Transverse colon (tissue), 4 donors: ENCODE measurements around the gene LGI4. TPM values are rescaled to one million over a fixed set of nuclear protein-coding genes. Genes with fewer than 3 reads are reported as not detected.

Source experiments
- DNase-seq: peaks from one replicate; pipeline ENCODE4 v3.0.0-alpha.2; 2019
- H3K27ac ChIP-seq, 4 donors: fragments of 200-600 bp; sonication (generic); 2 replicates each; pipeline ENCODE4 v1.5.1; 2016 to 2018; ENCODE audit warnings: inconsistent platforms in 4 of 4
- H3K27me3 ChIP-seq: fragments of 200-600 bp; sonication (generic); 2 replicates; pipeline ENCODE4 v1.5.1; 2017; ENCODE audit warnings: inconsistent platforms
- H3K36me3 ChIP-seq, 4 donors: fragments of 200-600 bp; sonication (generic); 2 replicates each; pipeline ENCODE4 v1.5.1; 2017 to 2019; ENCODE audit warnings: inconsistent platforms in 4 of 4
- H3K4me1 ChIP-seq, 4 donors: fragments of 200-600 bp; sonication (generic); 2 replicates each; pipeline ENCODE4 v1.5.1; 2017 to 2020; ENCODE audit warnings: inconsistent platforms in 4 of 4
- H3K4me3 ChIP-seq, 4 donors: fragments of 200-600 bp; sonication (generic); 1 replicate in 1 of 4; 2 replicates in 3 of 4; pipeline versions ENCODE4 v1.5.1 to v1.6.1; 2017 to 2019; ENCODE audit warnings: inconsistent platforms in 4 of 4
- H3K9me3 ChIP-seq, 2 donors: fragments of 200-600 bp; sonication (generic); 2 replicates each; pipeline ENCODE4 v1.5.1; 2017 to 2019; ENCODE audit warnings: inconsistent platforms in 2 of 2
- EP300 ChIP-seq: sonication (generic); formaldehyde crosslinking; IDR thresholded peaks from one replicate; pipeline ENCODE4 v1.6.1; 2017; ENCODE audit warnings: antibody characterized with exemption, low read depth
- POLR2A ChIP-seq: fragments of 450-650 bp; IDR thresholded peaks from one replicate; pipeline ENCODE4 v1.6.1; 2016; ENCODE audit warnings: antibody characterized with exemption, mild to moderate bottlenecking, moderate library complexity
- POLR2AphosphoS5 ChIP-seq, 3 donors: sonication (generic); formaldehyde crosslinking; IDR thresholded peaks; one replicate each; pipeline ENCODE4 v1.6.1; 2016; ENCODE audit warnings: antibody characterized with exemption in 3 of 3
- whole genome bisulfite sequencing, 2 donors: methylation state at CpG; one replicate each; pipeline ENCODE4 v1.1.5; 2018; ENCODE audit warnings: low coverage in 1 of 2; 5-methylcytosine and 5-hydroxymethylcytosine counted together
- in situ Hi-C, 4 donors: fragments of 200-750 bp; cut with MboI; loops; one replicate each; pipeline versions ENCODE4 v1.15.0 to v1.15.1; 2017; ENCODE audit warnings: low sequenced_read_pairs in 3 of 4, low pct_ligation_motif_present in 1 of 4, low pct_unique_long_range_greater_than_20kb in 1 of 4
- intact Hi-C: fragments of 100-400 bp; cut with DNase I; formaldehyde crosslinking; loops from one replicate; pipeline ENCODE4 v1.15.1; 2023; ENCODE audit warnings: low total_unique reads
- total RNA-seq, 4 donors: library from RNA; depleted of rRNA; stranded (reverse); fragments of >200 nt; gene quantifications; one replicate each; pipeline ENCODE4 v1.1.0, GENCODE V29; 2016
- TF ChIP-seq, protein P1 (sequence below), 5 experiments: fragments of 200-600 bp in 3 of 5; fragments of 450-650 bp in 2 of 5; sonication (generic) in 3 of 5; IDR thresholded peaks; 1 replicate in 2 of 5; 2 replicates in 3 of 5; pipeline ENCODE4 v1.5.1; 2016 to 2017; ENCODE audit warnings: antibody characterized with exemption in 5 of 5, inconsistent platforms in 3 of 5, mild to moderate bottlenecking in 2 of 5, moderate library complexity in 1 of 5

The LGI4 gene
- total RNA-seq, 4 donors from 2014 or later = 9.8 to 71.8 (median 25.9) TPM

DNA sequence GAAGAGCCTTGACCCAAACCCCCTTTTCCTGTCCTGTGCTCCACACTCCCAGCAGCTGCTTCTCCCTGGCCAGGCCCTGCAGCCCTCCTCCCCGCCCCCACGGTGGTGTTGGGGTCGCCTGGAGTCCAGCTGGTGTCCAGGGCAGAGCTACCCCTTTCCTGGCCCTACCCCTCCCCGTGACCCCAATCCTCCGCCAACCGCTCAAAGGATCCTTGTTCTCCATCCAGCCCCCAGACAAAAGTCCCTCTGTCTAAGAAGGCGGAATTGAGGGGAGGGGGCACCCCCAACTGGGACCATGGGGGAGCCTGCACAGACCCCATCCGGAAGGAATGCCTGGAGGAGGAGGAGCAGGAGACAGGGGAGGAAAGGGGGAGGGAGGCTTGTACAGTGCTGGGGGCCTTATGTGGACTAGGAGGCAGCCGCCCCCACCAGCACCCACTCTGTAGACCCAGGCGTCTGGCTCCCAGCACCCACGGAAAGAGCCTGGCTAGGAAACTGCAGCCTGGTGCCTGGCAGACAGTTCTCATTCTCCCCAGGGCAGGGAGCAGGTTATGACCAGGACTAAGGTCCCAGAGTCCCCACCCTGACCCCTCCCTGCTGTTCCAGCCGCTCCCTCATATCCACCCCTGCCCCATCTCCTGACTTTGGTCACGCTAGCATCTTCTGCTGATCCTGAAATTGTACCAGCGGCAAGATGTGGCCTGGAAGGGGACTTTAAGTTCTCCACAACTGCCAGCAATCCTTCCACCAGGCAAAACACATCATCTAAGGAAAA, 19.5 kb downstream of the LGI4 start, which contains the start of gene FXYD3:
TSS of gene FXYD3 (plus strand) at position 647 of the 775 bp plus-strand sequence. CDS start 3,554 bp downstream, outside the sequence.
- Histone ChIP-seq H3K36me3 (no peaks in the 10 kb centered on the region), H3K27ac (peak within 1 kb of the TSS; percentile 88 to 95 (median 91)), H3K4me1 (peaks cover 0 to 25% (median 18%) of the 10 kb centered on the region in 4 donors), H3K9me3 (no peaks in the 10 kb centered on the region), H3K4me3 (peak within 1 kb of the TSS; percentile 38 to 65 (median 47)), H3K27me3 (no peaks in the 10 kb centered on the region)
- WGBS, 2 donors = 57 to 100% methylated on average over 1 to 14 of the region's 14 CpGs
- TF ChIP-seq EP300 (peak; percentile 39), POLR2A (peak; percentile 86), POLR2AphosphoS5 (IDR thresholded peaks at IDR 0.05) (peak; percentile 52 to 93 (median 91))
- TF ChIP-seq, protein P1, sequence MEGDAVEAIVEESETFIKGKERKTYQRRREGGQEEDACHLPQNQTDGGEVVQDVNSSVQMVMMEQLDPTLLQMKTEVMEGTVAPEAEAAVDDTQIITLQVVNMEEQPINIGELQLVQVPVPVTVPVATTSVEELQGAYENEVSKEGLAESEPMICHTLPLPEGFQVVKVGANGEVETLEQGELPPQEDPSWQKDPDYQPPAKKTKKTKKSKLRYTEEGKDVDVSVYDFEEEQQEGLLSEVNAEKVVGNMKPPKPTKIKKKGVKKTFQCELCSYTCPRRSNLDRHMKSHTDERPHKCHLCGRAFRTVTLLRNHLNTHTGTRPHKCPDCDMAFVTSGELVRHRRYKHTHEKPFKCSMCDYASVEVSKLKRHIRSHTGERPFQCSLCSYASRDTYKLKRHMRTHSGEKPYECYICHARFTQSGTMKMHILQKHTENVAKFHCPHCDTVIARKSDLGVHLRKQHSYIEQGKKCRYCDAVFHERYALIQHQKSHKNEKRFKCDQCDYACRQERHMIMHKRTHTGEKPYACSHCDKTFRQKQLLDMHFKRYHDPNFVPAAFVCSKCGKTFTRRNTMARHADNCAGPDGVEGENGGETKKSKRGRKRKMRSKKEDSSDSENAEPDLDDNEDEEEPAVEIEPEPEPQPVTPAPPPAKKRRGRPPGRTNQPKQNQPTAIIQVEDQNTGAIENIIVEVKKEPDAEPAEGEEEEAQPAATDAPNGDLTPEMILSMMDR (IDR thresholded peaks at IDR 0.05) = peak in 1 of 5 experiments; percentile 8
- in situ Hi-C loops = no loop called here
- DNase-seq = peak; percentile 86
- intact Hi-C loops = no loop called here

DNA sequence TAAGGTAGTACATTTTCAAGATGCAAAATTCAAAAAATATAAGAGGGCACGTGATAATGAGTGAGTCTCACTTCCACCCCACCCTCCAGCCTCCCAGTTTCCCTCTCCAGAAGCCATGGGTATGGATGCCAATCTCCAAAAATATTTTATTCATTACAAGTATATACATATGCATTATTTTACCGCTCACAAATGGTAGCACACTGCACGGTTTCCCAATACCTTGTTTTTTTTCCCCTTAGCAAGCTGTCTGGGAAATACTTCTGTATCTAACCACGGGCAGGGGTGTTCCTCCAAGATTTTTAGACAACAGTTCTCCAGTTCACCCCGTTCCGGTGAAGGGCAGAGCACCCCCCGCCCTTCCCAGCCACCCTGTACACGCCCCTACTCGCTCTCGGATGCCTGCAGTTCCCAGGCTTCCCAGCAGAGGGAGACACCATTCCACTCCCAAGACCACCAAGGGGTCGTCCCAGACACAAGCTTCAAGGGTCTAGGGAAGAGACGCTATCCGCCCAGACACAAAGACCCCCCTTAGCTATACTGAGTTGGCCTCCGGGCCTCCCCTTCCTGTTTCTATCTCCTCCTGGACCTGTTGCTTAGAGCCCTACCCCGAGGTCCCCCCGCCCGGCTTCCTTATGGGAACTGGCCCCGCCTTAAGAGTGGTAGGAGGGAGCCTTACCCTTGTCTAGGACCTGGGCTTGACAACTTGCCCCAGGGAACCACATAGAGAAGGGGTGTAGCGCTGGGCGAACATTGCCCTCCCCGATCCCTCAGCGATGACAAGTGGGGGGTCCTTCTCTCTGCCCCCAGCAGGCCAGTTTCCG, 20.3 kb downstream of the LGI4 start:
- no peaks in the 10 kb centered on the region for H3K9me3 ChIP-seq
- peak overlapping the region in 3 of 4 donors; percentile 38 to 65 (median 51) for H3K4me3 ChIP-seq
- no peaks in the 10 kb centered on the region for H3K36me3 ChIP-seq
- peak; percentile 86 for DNase-seq
- TF ChIP-seq EP300 (no peak), POLR2A (no peak), POLR2AphosphoS5 (IDR thresholded peaks at IDR 0.05) (peak in 1 of 3 donors; percentile 72)
- TF ChIP-seq, protein P1 (IDR thresholded peaks at IDR 0.05) = peak; percentile 97 to 99 (median 98)
- peaks cover 0 to 21% (median 15%) of the 10 kb centered on the region in 4 donors for H3K4me1 ChIP-seq
- in situ Hi-C loops (no loop called here), intact Hi-C loops (no loop called here)
- no peaks in the 10 kb centered on the region for H3K27me3 ChIP-seq
- peak overlapping the region; percentile 88 to 95 (median 91) for H3K27ac ChIP-seq
- 11 to 27% methylated on average over 4 to 22 of the region's 23 CpGs for WGBS, 2 donors

DNA sequence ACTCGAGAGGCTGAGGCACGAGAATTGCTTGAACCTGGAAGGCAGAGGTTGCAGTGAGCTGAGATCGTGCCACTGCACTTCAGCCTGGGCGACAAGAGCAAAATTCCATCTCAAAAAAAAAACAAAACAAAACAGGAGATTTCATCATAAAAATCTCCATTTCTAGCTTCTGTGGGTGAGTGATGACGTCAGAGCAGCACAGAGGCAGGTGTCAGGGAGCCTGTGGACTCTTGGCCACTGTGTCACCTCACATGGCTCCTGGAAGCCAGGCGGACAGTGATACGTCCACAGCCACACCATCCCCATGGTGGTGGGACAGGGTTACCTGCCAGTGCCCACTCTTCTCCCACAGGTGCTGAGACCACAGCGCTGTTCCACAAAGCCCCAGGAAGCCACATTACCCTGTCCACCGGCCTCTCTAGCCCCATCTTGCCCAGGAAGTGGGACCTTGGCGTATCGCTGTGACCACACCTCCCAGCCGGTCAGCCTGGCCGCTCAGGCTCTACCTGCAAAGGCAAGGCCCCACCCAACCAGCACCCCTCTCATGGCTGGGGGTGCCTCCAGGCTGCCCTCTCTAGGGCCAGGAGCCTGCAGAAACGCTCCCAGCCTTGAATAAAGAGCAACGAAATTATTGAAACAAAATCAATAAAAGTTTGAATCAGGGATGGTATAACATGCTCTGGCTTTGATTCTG, 21.7 kb downstream of the LGI4 start:
- no peak for DNase-seq
- in situ Hi-C loops = no loop called here
- WGBS, 2 donors = 73 to 80% methylated on average over 3 to 15 of the region's 15 CpGs
- no peaks in the 10 kb centered on the region for H3K36me3 ChIP-seq
- H3K9me3 ChIP-seq = no peaks in the 10 kb centered on the region
- intact Hi-C loops = no loop called here
- no peak for TF ChIP-seq POLR2AphosphoS5 (IDR thresholded peaks at IDR 0.05)
- TF ChIP-seq EP300 = no peak
- TF ChIP-seq, protein P1 (IDR thresholded peaks at IDR 0.05) = no peak
- H3K27me3 ChIP-seq = no peaks in the 10 kb centered on the region
- no peak overlapping the region for H3K4me3 ChIP-seq
- H3K27ac ChIP-seq = no peak overlapping the region
- peaks cover 0 to 29% (median 13%) of the 10 kb centered on the region in 4 donors for H3K4me1 ChIP-seq

DNA sequence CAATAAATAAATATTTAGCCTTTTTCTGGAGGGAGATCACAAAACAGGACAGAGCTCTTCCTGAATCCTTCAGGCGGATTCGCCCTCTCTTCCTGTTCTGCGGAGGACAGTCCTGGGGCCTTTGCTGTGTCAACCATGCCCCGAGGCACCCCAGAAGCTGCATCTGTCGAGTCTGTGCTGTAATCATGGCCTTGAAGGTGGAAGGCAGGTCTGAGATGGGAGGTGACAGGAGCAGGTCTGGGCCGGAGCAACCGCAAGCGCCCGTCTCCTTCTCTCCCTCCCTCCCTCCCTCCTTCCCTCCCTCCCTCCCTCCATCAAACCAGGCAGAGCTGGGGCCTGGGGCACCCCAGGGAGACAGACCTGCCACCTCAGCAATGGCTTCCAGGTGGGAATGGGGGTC, 23.9 kb downstream of the LGI4 start:
- DNase-seq = no peak
- H3K4me3 ChIP-seq = no peak overlapping the region
- in situ Hi-C loops (no loop called here), intact Hi-C loops (no loop called here)
- no peaks in the 10 kb centered on the region for H3K9me3 ChIP-seq
- TF ChIP-seq, protein P1 (IDR thresholded peaks at IDR 0.05) = no peak
- TF ChIP-seq POLR2AphosphoS5 (IDR thresholded peaks at IDR 0.05) = no peak
- 69% methylated on average over 9 of the region's 9 CpGs; no CpG with 5 or more reads in 1 of the 2 donors for WGBS, 2 donors
- no peak overlapping the region for H3K27ac ChIP-seq
- peaks cover 0 to 33% (median 13%) of the 10 kb centered on the region in 4 donors for H3K4me1 ChIP-seq
- no peaks in the 10 kb centered on the region for H3K27me3 ChIP-seq
- no peaks in the 10 kb centered on the region for H3K36me3 ChIP-seq
